Natural killer cell treated with Interleukin-12 subunit alpha and Interleukin-12 subunit beta and Interleukin-15 and Interleukin-18, amount 100 ng/mL, for 72 hours (primary cell): Measurements from ENCODE around the gene LDHA. TPM values are rescaled to one million over a fixed set of nuclear protein-coding genes. Genes with fewer than 3 reads are reported as not detected.
A peak's percentile ranks its signal among the peaks of the same experiment; 100 is the strongest.

Experiments
- ATAC-seq, 2 donors: fragments of 150-1000 bp; cut with Tn5 transposase in 1 of 2; sonication (Bioruptor Pico), chemical (Tn5 transposase) in 1 of 2; 2 replicates each; pipeline ENCODE4 v1.10.0; 2021
- DNase-seq: peaks from one replicate; pipeline ENCODE4 v3.0.0; 2022; ENCODE audit warnings: low spot score
- H3K27ac Mint-ChIP-seq, 2 donors: 1 replicate in 1 of 2; 2 replicates in 1 of 2; pipeline ENCODE4 v1.8.0; 2022; ENCODE audit warnings: mixed read lengths in 2 of 2, mild to moderate bottlenecking in 1 of 2, moderate library complexity in 1 of 2
- H3K27me3 Mint-ChIP-seq, 2 donors: 1 replicate in 1 of 2; 2 replicates in 1 of 2; pipeline ENCODE4 v1.8.0; 2022; ENCODE audit warnings: mixed read lengths in 2 of 2
- H3K36me3 Mint-ChIP-seq: one replicate; pipeline ENCODE4 v1.8.0; 2022; ENCODE audit warnings: mixed read lengths
- H3K4me1 Mint-ChIP-seq, 2 donors: 1 replicate in 1 of 2; 2 replicates in 1 of 2; pipeline ENCODE4 v1.8.0; 2022; ENCODE audit warnings: low read depth in 2 of 2, mixed read lengths in 2 of 2, mild to moderate bottlenecking in 1 of 2
- H3K4me3 Mint-ChIP-seq: one replicate; pipeline ENCODE4 v1.8.0; 2022; ENCODE audit warnings: mixed read lengths
- H3K9me3 Mint-ChIP-seq: 2 replicates; pipeline ENCODE4 v1.8.0; 2022; ENCODE audit warnings: mixed read lengths
- total RNA-seq, 2 donors: library from RNA; stranded (reverse); gene quantifications; one replicate each; pipeline ENCODE4 v1.2.3, GENCODE V29; 2022

The LDHA gene
- 1,000 to 10,000 TPM in 1 of 2 donors, 100 to 1,000 TPM in 1; 958 to 1,144 TPM for total RNA-seq

GRCh38 chr11:18394275-18394927, at the start of gene LDHA:
TSS of gene LDHA (plus strand) at chr11:18394563. CDS start at chr11:18396843, 2,280 bp downstream.
- Mint-ChIP-seq H3K27me3 (no peaks in the 10 kb centered on the region), H3K4me1 (peaks cover 25 to 35% of the 10 kb centered on the region in 2 donors), H3K4me3 (peak within 1 kb of the TSS; percentile 89), H3K9me3 (no peaks in the 10 kb centered on the region), H3K27ac (peak within 1 kb of the TSS; percentile 98), H3K36me3 (peaks cover 17% of the 10 kb centered on the region)
- DNase-seq (peak; percentile 99), ATAC-seq (peak; percentile 88 to 91)

DNA sequence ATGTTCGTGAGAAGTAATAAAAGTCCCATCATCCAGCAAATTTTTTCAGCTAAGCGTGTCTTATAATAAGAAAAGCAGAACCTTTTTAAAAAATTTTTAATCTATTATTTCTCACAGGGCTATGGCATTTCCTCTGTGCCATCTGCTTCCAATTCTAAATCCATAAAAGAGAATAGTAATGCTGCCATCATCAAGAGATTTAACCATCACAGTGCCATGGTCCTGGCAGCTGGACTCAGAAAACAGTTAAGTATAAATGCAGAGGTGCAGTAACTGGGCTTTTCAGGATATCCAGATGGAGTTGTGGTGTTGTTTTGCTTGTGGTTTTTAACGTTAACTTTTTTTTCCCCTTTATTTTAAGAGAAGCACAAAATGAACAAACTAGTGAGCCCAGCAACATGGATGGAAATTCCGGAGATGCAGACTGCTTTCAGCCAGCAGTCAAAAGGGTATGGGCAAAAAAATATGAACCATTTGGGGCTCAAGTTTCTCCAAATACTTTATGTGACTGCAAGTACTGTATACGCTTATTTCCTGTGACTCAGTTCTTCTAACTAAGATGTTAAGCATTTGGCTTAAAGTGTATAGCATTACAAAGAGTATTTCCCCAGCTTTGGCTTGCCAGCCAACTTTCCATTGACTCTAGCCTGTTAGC, 46.8 kb upstream of the LDHA start:
- no peak for ATAC-seq
- no peak overlapping the region for H3K27ac Mint-ChIP-seq
- peaks cover 26% of the 10 kb centered on the region for H3K36me3 Mint-ChIP-seq
- H3K27me3 Mint-ChIP-seq: no peaks in the 10 kb centered on the region
- DNase-seq: no peak
- no peaks in the 10 kb centered on the region for H3K9me3 Mint-ChIP-seq
- no peak overlapping the region for H3K4me3 Mint-ChIP-seq
- no peaks in the 10 kb centered on the region for H3K4me1 Mint-ChIP-seq

DNA sequence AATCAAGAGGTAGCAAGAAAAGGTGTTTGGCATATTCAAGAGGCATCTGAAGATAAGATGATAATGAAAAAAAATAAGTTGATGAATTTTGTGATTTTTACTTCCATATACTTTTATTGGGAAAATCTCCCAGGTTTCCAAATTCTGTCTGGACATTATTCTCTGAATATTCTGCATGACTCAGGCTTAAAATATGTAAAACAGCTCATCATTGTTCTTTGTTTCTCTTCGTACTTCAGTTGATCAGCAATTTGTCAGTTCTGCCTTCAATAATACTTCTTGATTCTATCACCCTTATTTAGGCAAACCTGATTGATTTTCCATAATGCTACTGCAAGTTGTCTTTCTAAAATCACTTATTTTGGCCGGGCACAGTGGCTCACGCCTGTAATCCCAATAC, 41.8 kb upstream of the LDHA start:
- Mint-ChIP-seq H3K36me3 (peaks cover 13% of the 10 kb centered on the region), H3K4me1 (peaks cover 0 to 2% of the 10 kb centered on the region in 2 donors), H3K9me3 (no peaks in the 10 kb centered on the region), H3K27me3 (no peaks in the 10 kb centered on the region), H3K27ac (no peak overlapping the region), H3K4me3 (no peak overlapping the region)
- DNase-seq (no peak), ATAC-seq (no peak)

GRCh38 chr11:18358646-18359045, 35.7 kb upstream of the LDHA start:
- peaks cover 0 to 2% of the 10 kb centered on the region in 2 donors for H3K4me1 Mint-ChIP-seq
- no peak for DNase-seq
- ATAC-seq: no peak
- H3K36me3 Mint-ChIP-seq: peaks cover 6% of the 10 kb centered on the region
- no peaks in the 10 kb centered on the region for H3K27me3 Mint-ChIP-seq
- no peak overlapping the region for H3K4me3 Mint-ChIP-seq
- no peak overlapping the region for H3K27ac Mint-ChIP-seq
- H3K9me3 Mint-ChIP-seq: no peaks in the 10 kb centered on the region

- H3K27me3 Mint-ChIP-seq: no peaks in the 10 kb centered on the region
- H3K27ac Mint-ChIP-seq: no peak overlapping the region
- DNase-seq: no peak
- no peak for ATAC-seq
- H3K4me3 Mint-ChIP-seq: no peak overlapping the region
- H3K36me3 Mint-ChIP-seq: peaks cover 18% of the 10 kb centered on the region
- H3K9me3 Mint-ChIP-seq: no peaks in the 10 kb centered on the region
- H3K4me1 Mint-ChIP-seq: no peaks in the 10 kb centered on the region
Measured at GRCh38 chr11:18361154-18361553, 33.2 kb upstream of the LDHA start.

GRCh38 chr11:18364495-18365073, 29.8 kb upstream of the LDHA start:
- Mint-ChIP-seq H3K4me1 (peaks cover 0 to 3% of the 10 kb centered on the region in 2 donors), H3K4me3 (no peak overlapping the region), H3K9me3 (no peaks in the 10 kb centered on the region), H3K27ac (no peak overlapping the region), H3K27me3 (no peaks in the 10 kb centered on the region), H3K36me3 (peaks cover 16% of the 10 kb centered on the region)
- DNase-seq (no peak), ATAC-seq (no peak)

DNA sequence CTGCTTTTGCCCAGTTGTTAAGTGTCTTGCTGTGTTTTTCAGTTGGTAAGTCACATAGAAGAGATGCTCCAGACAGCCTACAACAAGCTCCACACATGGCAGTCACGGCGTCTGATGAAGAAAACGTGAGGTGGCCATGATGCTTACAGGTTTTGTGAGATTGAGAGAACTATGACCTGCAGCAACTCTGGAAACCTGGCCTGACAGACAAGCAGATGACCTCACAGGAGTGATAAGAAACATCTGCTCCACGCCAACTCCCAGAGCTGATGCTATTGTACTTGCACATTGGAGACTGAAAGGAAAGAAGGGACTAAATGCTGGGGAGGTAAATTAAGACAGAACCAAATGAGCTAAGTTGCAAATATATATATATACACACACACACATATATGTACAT, 28.6 kb upstream of the LDHA start:
- no peak for DNase-seq
- H3K27ac Mint-ChIP-seq: no peak overlapping the region
- no peak for ATAC-seq
- H3K9me3 Mint-ChIP-seq: no peaks in the 10 kb centered on the region
- H3K27me3 Mint-ChIP-seq: no peaks in the 10 kb centered on the region
- peaks cover 0 to 3% of the 10 kb centered on the region in 2 donors for H3K4me1 Mint-ChIP-seq
- no peak overlapping the region for H3K4me3 Mint-ChIP-seq
- H3K36me3 Mint-ChIP-seq: peaks cover 16% of the 10 kb centered on the region

- no peak for ATAC-seq
Measured at GRCh38 chr11:18366286-18366685, 28.1 kb upstream of the LDHA start.

GRCh38 chr11:18367431-18367830, 26.9 kb upstream of the LDHA start:
- Mint-ChIP-seq H3K4me3 (no peak overlapping the region), H3K27ac (peak overlapping the region in 1 of 2 donors; percentile 2), H3K4me1 (peaks cover 0 to 3% of the 10 kb centered on the region in 2 donors), H3K36me3 (peaks cover 16% of the 10 kb centered on the region), H3K27me3 (no peaks in the 10 kb centered on the region), H3K9me3 (no peaks in the 10 kb centered on the region)
- no peak for ATAC-seq
- DNase-seq: no peak

More at GRCh38 chr11:18366286-18366685, 28.1 kb upstream of the LDHA start:
- H3K4me3 Mint-ChIP-seq: no peak overlapping the region
- no peaks in the 10 kb centered on the region for H3K9me3 Mint-ChIP-seq
- H3K4me1 Mint-ChIP-seq: peaks cover 0 to 3% of the 10 kb centered on the region in 2 donors
- DNase-seq: no peak
- no peaks in the 10 kb centered on the region for H3K27me3 Mint-ChIP-seq
- peak overlapping the region in 1 of 2 donors; percentile 10 for H3K27ac Mint-ChIP-seq
- H3K36me3 Mint-ChIP-seq: peaks cover 16% of the 10 kb centered on the region

GRCh38 chr11:18368221-18368620, 26.1 kb upstream of the LDHA start:
- H3K27ac Mint-ChIP-seq: peak overlapping the region in 1 of 2 donors; percentile 2
- H3K9me3 Mint-ChIP-seq: no peaks in the 10 kb centered on the region
- ATAC-seq: no peak
- no peaks in the 10 kb centered on the region for H3K27me3 Mint-ChIP-seq
- peaks cover 16% of the 10 kb centered on the region for H3K36me3 Mint-ChIP-seq
- DNase-seq: no peak
- H3K4me3 Mint-ChIP-seq: no peak overlapping the region
- peaks cover 0 to 3% of the 10 kb centered on the region in 2 donors for H3K4me1 Mint-ChIP-seq

GRCh38 chr11:18369398-18369797, 25.0 kb upstream of the LDHA start:
- Mint-ChIP-seq H3K9me3 (no peaks in the 10 kb centered on the region), H3K27ac (no peak overlapping the region), H3K36me3 (peaks cover 12% of the 10 kb centered on the region), H3K4me3 (no peak overlapping the region), H3K4me1 (peaks cover 0 to 3% of the 10 kb centered on the region in 2 donors), H3K27me3 (no peaks in the 10 kb centered on the region)
- DNase-seq: no peak
- no peak for ATAC-seq

DNA sequence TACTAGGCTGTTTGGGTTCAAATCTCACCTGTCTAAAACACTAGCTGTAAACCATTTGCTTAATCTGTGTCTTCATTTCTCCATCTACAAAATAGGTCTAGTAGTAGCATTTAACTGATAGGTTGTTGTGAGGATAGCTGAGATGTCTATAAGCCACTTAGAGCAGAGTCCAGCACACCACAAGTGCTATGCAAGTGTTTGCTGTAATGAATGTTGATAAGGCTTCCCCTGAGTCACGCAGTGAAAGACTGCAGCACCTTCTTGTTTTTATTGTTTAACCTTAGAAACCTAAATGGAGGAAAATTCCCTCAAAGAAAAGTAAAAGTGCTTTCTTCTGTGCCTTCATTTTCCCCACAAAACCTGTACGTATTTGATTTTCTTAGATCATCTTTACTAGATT, 23.1 kb upstream of the LDHA start:
- peaks cover 0 to 3% of the 10 kb centered on the region in 2 donors for H3K4me1 Mint-ChIP-seq
- H3K36me3 Mint-ChIP-seq: peaks cover 2% of the 10 kb centered on the region
- DNase-seq: no peak
- peak overlapping the region in 1 of 2 donors; percentile 33 for H3K27ac Mint-ChIP-seq
- H3K9me3 Mint-ChIP-seq: no peaks in the 10 kb centered on the region
- H3K4me3 Mint-ChIP-seq: no peak overlapping the region
- H3K27me3 Mint-ChIP-seq: no peaks in the 10 kb centered on the region
- no peak for ATAC-seq

GRCh38 chr11:18372201-18372600, 22.2 kb upstream of the LDHA start:
- Mint-ChIP-seq H3K36me3 (no peaks in the 10 kb centered on the region), H3K4me1 (peaks cover 0 to 3% of the 10 kb centered on the region in 2 donors), H3K27ac (no peak overlapping the region), H3K4me3 (no peak overlapping the region), H3K9me3 (no peaks in the 10 kb centered on the region), H3K27me3 (no peaks in the 10 kb centered on the region)
- DNase-seq (no peak), ATAC-seq (no peak)

DNA sequence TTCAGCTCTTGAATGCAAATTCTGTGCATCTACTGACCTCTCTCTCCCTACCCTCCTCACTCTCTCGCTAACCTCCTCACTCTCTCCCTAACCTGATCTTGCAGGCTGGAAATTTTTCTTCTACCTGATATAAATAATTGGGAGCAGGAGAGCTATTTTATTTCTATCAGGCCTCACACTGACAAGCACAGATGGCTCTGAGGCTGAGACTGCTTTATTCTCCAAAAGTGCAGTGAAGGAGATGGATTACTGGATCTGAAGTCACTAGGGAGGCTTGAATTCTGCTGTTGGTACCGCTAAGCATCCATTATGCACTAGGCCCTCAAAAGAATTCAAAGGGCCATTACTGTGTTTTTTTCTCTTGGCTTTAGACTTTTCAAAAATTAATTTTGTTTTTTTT, 19.4 kb upstream of the LDHA start:
- Mint-ChIP-seq H3K4me3 (no peak overlapping the region), H3K27me3 (no peaks in the 10 kb centered on the region), H3K36me3 (no peaks in the 10 kb centered on the region), H3K4me1 (no peaks in the 10 kb centered on the region), H3K9me3 (no peaks in the 10 kb centered on the region), H3K27ac (no peak overlapping the region)
- DNase-seq (no peak), ATAC-seq (no peak)
